Pons (tissue), 1 donor: ENCODE data around the gene SPECC1L.

Experiments used
- DNase-seq: peaks from one replicate; pipeline ENCODE4 v3.0.0-alpha.2; 2016; ENCODE audit warnings: low spot score

The SPECC1L gene

GRCh38 chr22:24442352-24442744 lies 171.7 kb downstream of the SPECC1L start:
- no peak for DNase-seq

DNA sequence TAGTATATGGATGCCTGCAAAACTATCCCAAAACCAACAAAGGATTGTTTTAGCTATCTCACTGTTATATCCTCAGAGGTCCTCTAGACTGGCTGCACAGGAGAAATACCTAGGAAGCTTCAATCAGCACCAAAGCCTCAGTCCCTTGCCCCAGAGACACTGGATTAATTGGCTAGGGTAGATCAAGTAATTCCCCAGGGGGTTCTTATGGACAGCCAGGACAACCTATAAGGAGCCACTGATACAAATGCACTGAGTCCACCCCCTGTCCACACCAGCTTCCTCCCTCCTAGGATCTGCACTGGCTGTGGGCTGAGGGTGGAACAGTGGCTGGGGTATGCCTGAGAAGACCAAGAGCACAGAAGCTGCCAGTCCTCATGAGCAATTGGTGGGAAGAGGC lies 173.0 kb downstream of the SPECC1L start:
- DNase-seq: no peak

DNA sequence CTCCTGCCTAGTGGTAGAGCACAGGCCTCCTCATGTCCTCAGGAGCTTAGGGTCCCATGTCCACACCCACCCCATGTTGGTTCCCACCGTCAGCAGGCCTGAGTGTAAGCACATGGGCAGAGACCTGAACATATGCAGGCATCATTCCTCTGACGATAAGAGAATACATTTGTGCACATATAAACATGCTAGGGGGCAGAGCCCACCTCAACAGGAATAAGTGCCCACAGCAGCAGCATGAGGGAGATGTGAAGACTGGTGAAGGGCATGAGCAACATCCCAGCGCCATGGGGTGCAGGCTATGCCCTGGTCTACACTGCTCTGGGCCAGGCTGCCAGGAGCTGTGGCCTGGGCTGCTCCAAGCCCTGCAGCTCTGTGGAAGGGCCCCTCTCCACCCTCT lies 173.6 kb downstream of the SPECC1L start:
- DNase-seq: no peak

- DNase-seq: no peak
Observed at GRCh38 chr22:24444729-24445466, 174.3 kb downstream of the SPECC1L start.

DNA sequence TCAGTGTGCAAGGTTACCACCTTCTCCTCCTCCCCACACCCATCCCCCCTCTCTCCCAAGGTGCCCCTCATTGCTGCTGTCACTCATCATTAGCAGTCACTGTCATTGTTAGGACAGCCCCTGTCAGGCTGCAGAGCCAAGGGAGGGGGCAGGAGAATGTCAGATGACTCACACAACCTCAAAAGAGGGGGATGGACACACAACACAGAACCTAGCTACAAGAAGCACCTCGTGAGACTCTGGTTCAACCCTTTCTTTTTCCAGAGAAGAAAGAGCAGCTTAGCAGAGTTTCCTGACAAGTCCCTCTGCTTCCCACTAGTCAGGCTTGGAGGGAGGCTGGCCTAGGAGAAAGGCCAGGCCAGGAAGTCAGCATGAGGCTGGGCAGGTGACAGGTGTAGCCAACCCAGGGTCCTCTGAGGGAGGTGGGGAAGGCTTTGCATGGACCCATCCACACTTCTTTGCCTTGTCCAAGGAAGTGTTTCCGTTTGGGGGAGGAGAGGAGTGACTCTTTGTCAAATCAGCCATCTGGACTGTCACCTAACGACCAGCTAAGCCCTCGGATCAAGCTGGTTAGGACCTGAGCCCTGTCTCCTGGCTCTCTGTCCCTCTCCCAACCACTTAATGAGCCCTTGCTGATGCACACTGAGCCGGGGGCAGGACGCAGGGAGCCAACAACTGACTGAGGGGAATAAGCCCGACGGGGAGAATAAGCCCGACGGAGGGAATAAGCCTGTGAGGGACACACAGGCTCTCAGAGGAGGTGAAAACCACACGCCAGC lies 175.0 kb downstream of the SPECC1L start:
- DNase-seq: no peak

GRCh38 chr22:24446260-24446611 lies 175.6 kb downstream of the SPECC1L start:
- no peak for DNase-seq

DNA sequence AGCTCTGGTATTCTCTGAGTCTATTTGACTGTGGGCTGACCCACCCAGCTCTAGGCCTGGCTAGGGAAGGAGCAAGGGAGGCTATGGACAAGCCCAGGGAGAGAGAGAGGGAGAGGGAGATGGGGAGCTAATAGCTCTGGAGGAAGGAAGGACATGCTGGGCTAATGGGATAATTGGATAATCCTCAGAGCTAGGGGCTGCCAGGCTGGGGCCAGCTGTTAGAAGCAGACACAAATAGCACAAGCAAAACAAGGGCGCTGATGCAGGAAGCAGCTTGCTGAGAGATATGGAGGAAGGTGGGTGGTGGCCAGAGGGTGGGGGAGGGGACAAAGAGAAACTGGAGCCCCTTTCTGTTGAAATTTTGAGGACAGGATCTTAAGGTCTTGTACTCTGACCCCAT lies 180.0 kb downstream of the SPECC1L start:
- DNase-seq: no peak

DNA sequence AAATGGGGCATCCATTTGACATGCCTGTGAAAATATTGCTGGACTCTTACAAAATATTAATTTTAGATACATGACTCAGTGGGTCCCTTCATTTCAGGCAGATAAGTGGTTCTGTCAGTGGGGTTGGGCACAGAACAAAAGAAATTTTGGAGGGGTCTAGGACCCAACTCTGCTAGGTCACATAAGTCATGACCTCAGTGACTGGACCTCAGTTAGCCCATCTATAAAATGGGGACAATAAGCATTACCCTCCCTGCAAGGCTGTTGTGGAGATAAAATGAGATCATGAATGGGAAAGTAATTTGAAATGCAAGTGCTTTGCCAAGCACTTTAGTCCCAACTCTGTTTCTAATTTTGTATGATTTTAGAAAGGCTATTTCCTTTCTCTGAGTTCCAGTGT lies 180.5 kb downstream of the SPECC1L start:
- no peak for DNase-seq

DNA sequence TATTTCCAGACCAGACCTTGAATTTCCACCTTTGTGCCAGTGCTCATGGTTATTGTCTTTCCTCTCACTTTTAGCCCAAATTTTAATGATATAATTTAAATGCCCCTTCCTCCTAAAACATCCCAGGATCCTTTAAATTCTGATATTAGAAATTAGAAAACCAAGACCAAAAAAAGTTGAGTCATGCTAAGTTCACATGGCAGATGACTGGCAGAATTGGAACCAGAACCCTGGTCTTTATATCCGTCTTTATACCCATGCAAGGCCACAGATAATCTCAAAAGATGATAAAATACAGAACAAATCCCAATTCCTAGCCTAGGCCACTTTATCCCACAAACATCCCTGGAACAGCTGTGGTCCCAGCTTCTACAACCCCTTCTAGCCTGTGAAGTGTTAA lies 183.2 kb downstream of the SPECC1L start:
- no peak for DNase-seq

- DNase-seq: no peak
Observed at GRCh38 chr22:24455039-24455438, 184.4 kb downstream of the SPECC1L start.

DNA sequence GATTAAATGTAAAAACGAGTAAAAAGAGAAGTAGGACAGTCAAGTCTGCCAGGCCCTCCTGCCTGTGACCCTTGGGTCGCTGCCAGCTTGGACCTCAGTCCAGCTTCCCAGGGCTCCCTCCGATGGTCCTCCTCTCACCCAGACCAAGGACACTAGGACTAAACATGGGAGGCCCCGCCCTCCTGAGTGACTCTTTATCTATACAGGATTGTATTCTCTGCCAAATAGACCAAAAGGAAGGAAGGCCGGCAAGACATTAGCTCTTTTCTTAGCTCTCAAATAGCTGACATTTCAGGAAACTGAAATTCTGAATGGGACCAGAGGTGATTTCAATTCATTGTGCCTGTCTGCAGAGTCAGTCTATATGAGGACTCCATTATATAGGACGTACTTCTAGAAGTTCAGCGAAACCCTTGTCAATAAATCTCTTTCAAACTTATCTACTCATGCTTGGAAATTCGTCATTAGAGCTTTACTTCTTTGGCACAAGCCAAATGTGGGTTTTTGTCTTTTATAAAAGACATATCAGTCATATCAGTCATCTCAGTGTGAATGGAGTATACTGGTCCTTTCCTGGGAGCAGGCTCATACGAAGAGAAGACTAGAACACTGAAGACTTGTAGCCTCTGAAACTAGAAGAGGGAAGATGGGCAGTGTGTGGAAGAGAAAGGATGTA lies 185.3 kb downstream of the SPECC1L start:
- no peak for DNase-seq

- DNase-seq: no peak
Observed at GRCh38 chr22:24457894-24458420, 187.3 kb downstream of the SPECC1L start.

- no peak for DNase-seq
Observed at GRCh38 chr22:24459911-24460310, 189.3 kb downstream of the SPECC1L start.

DNA sequence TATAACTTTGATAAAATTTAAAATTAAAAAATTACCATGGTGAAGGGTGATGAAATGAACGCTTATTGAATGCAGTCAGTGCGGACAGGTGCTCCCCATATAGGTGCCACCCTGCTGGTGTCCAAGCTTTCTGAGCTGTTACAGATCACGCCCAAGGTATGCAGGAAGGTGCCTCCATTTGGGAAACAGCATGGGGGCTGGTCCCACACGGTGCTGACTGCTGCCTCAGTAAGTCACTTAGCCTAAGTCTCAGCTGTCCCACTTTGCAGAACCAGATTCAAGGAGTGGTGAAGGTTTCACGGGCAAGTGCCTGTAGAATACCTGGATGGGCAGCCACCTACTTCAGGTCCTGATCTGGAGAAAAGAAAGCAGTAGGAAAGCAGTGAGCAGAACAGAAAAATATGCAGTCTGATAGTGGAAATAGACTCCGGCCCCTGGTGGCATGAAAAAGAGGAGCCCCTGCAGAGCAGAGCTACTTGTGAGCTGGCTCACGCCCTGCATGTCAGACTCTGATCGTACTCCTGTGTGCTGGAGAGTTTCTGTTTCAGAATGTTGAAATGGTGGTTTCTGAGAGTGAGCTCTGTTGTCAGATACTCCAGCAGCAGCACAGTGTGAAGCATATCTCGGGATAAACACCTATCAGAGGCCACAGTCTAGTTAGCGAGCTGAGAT lies 189.9 kb downstream of the SPECC1L start:
- DNase-seq: no peak

DNA sequence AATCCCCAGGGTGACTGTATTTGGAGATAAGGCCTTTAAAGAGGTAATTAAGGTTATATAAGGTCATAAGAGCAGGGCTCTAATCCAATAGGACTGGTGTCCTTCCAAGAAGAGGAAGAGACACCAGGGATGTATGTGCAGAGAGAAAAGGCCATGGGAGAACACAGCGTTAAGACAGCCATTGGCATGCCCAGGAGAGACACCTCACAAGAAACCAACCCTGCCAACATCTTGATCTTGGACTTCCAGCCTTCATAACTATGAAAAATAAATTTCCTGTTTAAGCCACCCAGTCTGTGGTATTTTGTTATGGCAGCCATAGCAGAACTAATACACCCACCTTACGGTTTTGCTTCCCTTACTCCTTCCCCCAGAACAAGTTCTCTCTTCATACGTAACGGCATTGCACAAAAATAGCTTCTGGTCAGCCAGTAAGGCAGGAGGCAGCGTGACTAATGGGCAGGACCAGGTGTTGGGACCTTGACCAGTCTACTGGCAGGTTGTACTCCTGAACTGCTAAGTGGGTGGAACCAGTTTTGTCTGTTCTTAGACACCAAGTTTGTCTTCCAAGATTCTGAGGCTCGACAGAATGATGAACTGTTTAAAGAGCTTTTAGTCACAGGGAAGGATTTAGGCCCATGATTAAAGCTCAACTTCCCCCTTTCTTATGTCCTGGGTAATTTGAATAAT lies 192.6 kb downstream of the SPECC1L start:
- DNase-seq: no peak

DNA sequence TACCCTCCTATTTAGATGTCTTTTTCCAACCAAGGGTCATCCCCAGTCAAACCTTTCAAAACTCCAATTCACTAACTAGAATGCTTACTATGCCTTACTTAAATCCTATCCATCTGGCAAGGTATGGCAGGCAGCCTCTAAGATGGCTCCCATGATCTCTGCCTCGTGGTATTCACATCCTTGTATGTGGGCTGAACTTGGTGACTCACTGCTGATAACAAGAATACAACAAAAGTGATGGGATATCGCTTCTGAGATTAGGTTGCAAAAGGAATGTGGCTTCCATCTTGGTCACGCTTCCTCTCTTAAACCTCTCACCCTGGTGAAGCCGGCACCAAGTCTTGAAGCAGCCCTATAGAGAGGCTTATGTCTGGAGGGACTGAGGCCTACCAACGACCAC lies 194.9 kb downstream of the SPECC1L start:
- no peak for DNase-seq

DNA sequence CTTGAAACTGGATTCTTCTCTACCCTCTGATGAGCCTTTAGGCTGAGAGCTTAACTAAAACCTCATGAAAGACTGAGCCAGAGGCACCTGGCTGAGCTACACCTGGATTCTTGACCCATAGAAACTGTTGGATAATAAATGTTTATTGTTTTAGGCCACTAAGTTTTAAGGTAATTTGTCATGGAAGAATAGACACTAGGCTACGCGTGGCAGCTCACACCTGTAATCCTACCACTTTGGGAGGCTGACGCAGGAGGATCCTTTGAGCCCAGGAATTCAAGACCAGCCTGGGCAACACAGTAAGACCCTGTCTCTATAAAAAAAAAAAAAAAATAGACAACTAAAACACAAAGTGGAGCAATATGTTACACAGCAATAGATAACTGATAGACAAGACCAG lies 195.3 kb downstream of the SPECC1L start:
- DNase-seq: no peak

GRCh38 chr22:24466716-24467328 lies 196.2 kb downstream of the SPECC1L start:
- DNase-seq: peak; percentile 56

DNA sequence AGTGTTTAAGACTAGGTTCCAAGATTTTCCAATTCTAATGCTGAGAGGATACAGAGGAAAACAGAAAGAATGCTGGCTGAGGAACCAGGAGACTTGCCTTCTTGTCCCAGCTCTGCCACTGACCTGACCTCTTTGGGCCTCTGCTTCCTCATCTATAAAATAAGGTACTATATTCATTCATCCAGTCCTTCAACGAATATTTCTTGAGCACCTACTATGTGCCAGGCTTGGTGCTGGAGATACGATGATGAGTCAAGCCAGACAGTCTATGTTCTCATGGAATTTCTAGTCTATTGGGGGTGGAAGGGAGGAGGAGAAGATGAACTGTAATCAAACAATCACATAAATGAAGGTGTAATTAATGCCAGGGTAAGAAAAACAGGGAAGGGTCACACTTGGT lies 196.7 kb downstream of the SPECC1L start:
- DNase-seq: no peak
